ENCODE results near the gene ABCC8.

ABCC8 gene

GRCh38 chr11:17476317-17477083, at the start of gene ABCC8:
Gene ABCC8, minus strand, starts transcription at chr11:17476845. Its CDS starts 69 bp downstream, at chr11:17476776.
- Histone ChIP-seq H3K9ac (no peak within 1 kb of the TSS), H3K27ac (no peak within 1 kb of the TSS), H4K20me1 (ENCODE audit: insufficient read depth) (no peaks in the 10 kb centered on the region), H3K79me2 (ENCODE audit: insufficient read depth, low read depth) (no peaks in the 10 kb centered on the region), H3K4me3 (IDR thresholded peaks at IDR 0.05; ENCODE audit: insufficient read depth, low read depth, low read length) (no peak within 1 kb of the TSS), H3K36me3 (ENCODE audit: insufficient read depth) (no peaks in the 10 kb centered on the region), H3K4me2 (no peak within 1 kb of the TSS), H2AFZ (ENCODE audit: low read depth) (no peak within 1 kb of the TSS), H3K4me1 (ENCODE audit: low read depth, poor library complexity, severe bottlenecking) (no peaks in the 10 kb centered on the region), H3K27me3 (ENCODE audit: insufficient read depth, low read depth) (no peaks in the 10 kb centered on the region)
- no peak for TF ChIP-seq CTCF (conservative IDR thresholded peaks at IDR 0.05; ENCODE audit: low read depth, low read length)

GRCh38 chr11:17526326-17526725, 49.7 kb upstream of the ABCC8 start:
- Histone ChIP-seq H3K4me1 (ENCODE audit: low read depth, poor library complexity, severe bottlenecking) (no peaks in the 10 kb centered on the region), H4K20me1 (ENCODE audit: insufficient read depth) (no peaks in the 10 kb centered on the region), H3K4me2 (no peak overlapping the region), H3K9ac (no peak overlapping the region), H3K36me3 (ENCODE audit: insufficient read depth) (no peaks in the 10 kb centered on the region), H3K79me2 (ENCODE audit: insufficient read depth, low read depth) (no peaks in the 10 kb centered on the region), H3K27ac (no peak overlapping the region), H3K27me3 (ENCODE audit: insufficient read depth, low read depth) (no peaks in the 10 kb centered on the region; the same call in 1 of the 2 replicates), H2AFZ (ENCODE audit: low read depth) (no peak overlapping the region), H3K4me3 (IDR thresholded peaks at IDR 0.05; ENCODE audit: insufficient read depth, low read depth, low read length) (no peak overlapping the region)
- no peak for TF ChIP-seq CTCF (conservative IDR thresholded peaks at IDR 0.05; ENCODE audit: low read depth, low read length)

GRCh38 chr11:17525570-17525969, 48.9 kb upstream of the ABCC8 start:
- Histone ChIP-seq H3K27ac (no peak overlapping the region), H3K36me3 (ENCODE audit: insufficient read depth) (no peaks in the 10 kb centered on the region), H3K9ac (no peak overlapping the region), H4K20me1 (ENCODE audit: insufficient read depth) (no peaks in the 10 kb centered on the region), H2AFZ (ENCODE audit: low read depth) (no peak overlapping the region), H3K4me1 (ENCODE audit: low read depth, poor library complexity, severe bottlenecking) (no peaks in the 10 kb centered on the region), H3K4me2 (no peak overlapping the region), H3K4me3 (IDR thresholded peaks at IDR 0.05; ENCODE audit: insufficient read depth, low read depth, low read length) (no peak overlapping the region), H3K27me3 (ENCODE audit: insufficient read depth, low read depth) (no peaks in the 10 kb centered on the region; the same call in 1 of the 2 replicates), H3K79me2 (ENCODE audit: insufficient read depth, low read depth) (no peaks in the 10 kb centered on the region)
- no peak for TF ChIP-seq CTCF (conservative IDR thresholded peaks at IDR 0.05; ENCODE audit: low read depth, low read length)

- Histone ChIP-seq H3K27ac (no peak overlapping the region), H3K4me3 (IDR thresholded peaks at IDR 0.05; ENCODE audit: insufficient read depth, low read depth, low read length) (no peak overlapping the region), H2AFZ (ENCODE audit: low read depth) (no peak overlapping the region), H4K20me1 (ENCODE audit: insufficient read depth) (no peaks in the 10 kb centered on the region), H3K4me2 (no peak overlapping the region), H3K9ac (no peak overlapping the region), H3K79me2 (ENCODE audit: insufficient read depth, low read depth) (no peaks in the 10 kb centered on the region), H3K36me3 (ENCODE audit: insufficient read depth) (no peaks in the 10 kb centered on the region), H3K4me1 (ENCODE audit: low read depth, poor library complexity, severe bottlenecking) (no peaks in the 10 kb centered on the region), H3K27me3 (ENCODE audit: insufficient read depth, low read depth) (no peaks in the 10 kb centered on the region)
- no peak for TF ChIP-seq CTCF (conservative IDR thresholded peaks at IDR 0.05; ENCODE audit: low read depth, low read length)
Observed at GRCh38 chr11:17524221-17524620, 47.6 kb upstream of the ABCC8 start.

Measured in KMS-11 (cell line).